Natural killer cell (primary cell): ENCODE data around the gene FBN1. TPM values are rescaled to one million over a fixed set of nuclear protein-coding genes. Genes with fewer than 3 reads are reported as not detected.

ENCODE experiments used
- ATAC-seq, 3 donors: fragments of 150-1000 bp in 2 of 3; fragments of 200-7000 bp in 1 of 3; cut with Tn5 transposase; 1 replicate in 1 of 3; 2 replicates in 2 of 3; pipeline ENCODE4 v1.10.0; 2021; ENCODE audit warnings: mild to moderate bottlenecking in 2 of 3, moderate library complexity in 2 of 3
- DNase-seq, 2 donors: peaks; one replicate each; pipeline versions ENCODE4 v3.0.0 to v3.0.0-alpha.2; 2013 to 2021; ENCODE audit warnings: mixed read lengths in 1 of 2
- H3K27ac ChIP-seq: one replicate; pipeline ENCODE4 v1.5.1; 2013; ENCODE audit warnings: mild to moderate bottlenecking, low read length
- H3K27me3 ChIP-seq: one replicate; pipeline ENCODE4 v1.6.1; 2013; ENCODE audit warnings: low read length; ENCODE audit not compliant: control insufficient read depth, insufficient read depth
- H3K36me3 ChIP-seq: one replicate; pipeline ENCODE4 v1.6.1; 2013; ENCODE audit warnings: low read length; ENCODE audit not compliant: control insufficient read depth, insufficient read depth
- H3K4me1 ChIP-seq: one replicate; pipeline ENCODE4 v1.6.1; 2013; ENCODE audit warnings: low read length; ENCODE audit not compliant: control insufficient read depth, insufficient read depth
- H3K4me3 ChIP-seq: one replicate; pipeline ENCODE4 v1.5.1; 2013; ENCODE audit warnings: low read length
- H3K9me3 ChIP-seq: one replicate; pipeline ENCODE4 v1.6.1; 2013; ENCODE audit warnings: low read length; ENCODE audit not compliant: control insufficient read depth, insufficient read depth
- H3K27ac Mint-ChIP-seq, 2 donors: one replicate each; pipeline ENCODE4 v1.8.0; 2022; ENCODE audit warnings: mild to moderate bottlenecking in 2 of 2, mixed read lengths in 2 of 2, moderate library complexity in 1 of 2
- H3K27me3 Mint-ChIP-seq, 2 donors: one replicate each; pipeline ENCODE4 v1.8.0; 2022; ENCODE audit warnings: low read depth in 2 of 2, mixed read lengths in 2 of 2
- H3K36me3 Mint-ChIP-seq: one replicate; pipeline ENCODE4 v1.8.0; 2022; ENCODE audit warnings: mixed read lengths
- H3K4me1 Mint-ChIP-seq, 2 donors: one replicate each; pipeline ENCODE4 v1.8.0; 2022; ENCODE audit warnings: mixed read lengths in 2 of 2
- H3K4me3 Mint-ChIP-seq: one replicate; pipeline ENCODE4 v1.8.0; 2022; ENCODE audit warnings: mild to moderate bottlenecking, moderate library complexity, mixed read lengths
- H3K9me3 Mint-ChIP-seq, 2 donors: one replicate each; pipeline ENCODE4 v1.8.0; 2022; ENCODE audit warnings: mixed read lengths in 2 of 2
- CTCF ChIP-seq: fragments of 200-600 bp; IDR thresholded peaks from one replicate; pipeline ENCODE4 v1.8.0; 2022; ENCODE audit warnings: antibody characterized with exemption
- WGBS: methylation state at CpG from one replicate; pipeline ENCODE4 v1.1.7; 2013; ENCODE audit warnings: missing lambda C conversion rate; ENCODE audit not compliant: insufficient coverage; 5-methylcytosine and 5-hydroxymethylcytosine counted together
- intact Hi-C: fragments of 100-400 bp; cut with micrococcal nuclease; formaldehyde crosslinking; loops from one replicate; pipeline ENCODE4 v1.14.2; 2022
- total RNA-seq, 4 donors: library from RNA; stranded (reverse); fragments of 120-200 nt in 1 of 4; gene quantifications; one replicate each; pipeline versions ENCODE4 v1.2.3 to v1.2.4, GENCODE V29; 2013 to 2022

Gene FBN1
- total RNA-seq, 3 donors from 2014 or later (not counting 1 experiment from before 2014, with no cell fraction given), result 0.33 to 0.54 (median 0.33) TPM

- no peak overlapping the region for H3K27ac Mint-ChIP-seq
- Histone ChIP-seq H3K36me3 (no peaks in the 10 kb centered on the region), H3K4me1 (no peaks in the 10 kb centered on the region), H3K27me3 (no peaks in the 10 kb centered on the region), H3K27ac (no peak overlapping the region), H3K4me3 (no peak overlapping the region), H3K9me3 (no peaks in the 10 kb centered on the region)
- peaks cover 0 to 5% of the 10 kb centered on the region in 2 donors for H3K4me1 Mint-ChIP-seq
- no peaks in the 10 kb centered on the region for H3K36me3 Mint-ChIP-seq
- no peak for TF ChIP-seq CTCF
- no peak overlapping the region for H3K4me3 Mint-ChIP-seq
- 33% methylated on average over 4 of the region's 5 CpGs for WGBS
- DNase-seq (no peak), ATAC-seq (no peak)
- H3K9me3 Mint-ChIP-seq, result no peaks in the 10 kb centered on the region
- intact Hi-C loops, result no loop called here
- peaks cover 6 to 32% of the 10 kb centered on the region in 2 donors for H3K27me3 Mint-ChIP-seq
These were observed 282.0 kb downstream of the FBN1 start for GRCh38 chr15:48363474-48363873.

- Mint-ChIP-seq H3K4me3 (no peak overlapping the region), H3K36me3 (no peaks in the 10 kb centered on the region), H3K9me3 (no peaks in the 10 kb centered on the region), H3K27me3 (peaks cover 3 to 22% of the 10 kb centered on the region in 2 donors), H3K4me1 (peaks cover 0 to 7% of the 10 kb centered on the region in 2 donors), H3K27ac (no peak overlapping the region)
- H3K4me1 ChIP-seq, result no peaks in the 10 kb centered on the region
- 100% methylated on average over 1 of the region's 2 CpGs for WGBS
- TF ChIP-seq CTCF, result no peak
- no peaks in the 10 kb centered on the region for H3K27me3 ChIP-seq
- H3K27ac ChIP-seq, result no peak overlapping the region
- no peak overlapping the region for H3K4me3 ChIP-seq
- H3K9me3 ChIP-seq, result no peaks in the 10 kb centered on the region
- intact Hi-C loops, result no loop called here
- no peak for DNase-seq
- no peak for ATAC-seq
- H3K36me3 ChIP-seq, result no peaks in the 10 kb centered on the region
These were observed 283.8 kb downstream of the FBN1 start for GRCh38 chr15:48361685-48362084.

GRCh38 chr15:48360841-48361240 lies 284.7 kb downstream of the FBN1 start:
- Histone ChIP-seq H3K27me3 (no peaks in the 10 kb centered on the region), H3K27ac (no peak overlapping the region), H3K36me3 (no peaks in the 10 kb centered on the region), H3K4me1 (no peaks in the 10 kb centered on the region), H3K4me3 (no peak overlapping the region), H3K9me3 (no peaks in the 10 kb centered on the region)
- intact Hi-C loops, result no loop called here
- H3K36me3 Mint-ChIP-seq, result no peaks in the 10 kb centered on the region
- DNase-seq (no peak), ATAC-seq (no peak)
- TF ChIP-seq CTCF, result no peak
- H3K9me3 Mint-ChIP-seq, result no peaks in the 10 kb centered on the region
- H3K27me3 Mint-ChIP-seq, result peaks cover 3 to 13% of the 10 kb centered on the region in 2 donors
- no peak overlapping the region for H3K27ac Mint-ChIP-seq
- H3K4me3 Mint-ChIP-seq, result no peak overlapping the region
- peaks cover 0 to 7% of the 10 kb centered on the region in 2 donors for H3K4me1 Mint-ChIP-seq
- 92% methylated on average over 1 of the region's 2 CpGs for WGBS

Other genes with a start within 250 kb of the FBN1 start
- 10 to 100 TPM in 1 of 3 donors, 1 to 10 TPM in 2; 7.2 to 11.4 (median 9.2) TPM for gene CEP152, start 165.4 kb upstream of the FBN1 start, total RNA-seq
- gene EID1, start 232.4 kb upstream of the FBN1 start, total RNA-seq, result 10 to 100 TPM; 63.5 to 70.2 (median 67.3) TPM